Ramos (cell line): ENCODE results near the gene SENP7.
"Not testable (repeated sequence)": the region's sequence is repeated elsewhere in the genome, so short reads cannot be mapped to it uniquely, and the experiment has no call there.

Experiments used
- in situ Hi-C: fragments of 300-500 bp; cut with MboI; formaldehyde crosslinking; loops from one replicate; pipeline ENCODE4 v1.14.3; 2022; ENCODE audit warnings: low sequenced_read_pairs; ENCODE audit not compliant: unreplicated experiment

The SENP7 gene

DNA sequence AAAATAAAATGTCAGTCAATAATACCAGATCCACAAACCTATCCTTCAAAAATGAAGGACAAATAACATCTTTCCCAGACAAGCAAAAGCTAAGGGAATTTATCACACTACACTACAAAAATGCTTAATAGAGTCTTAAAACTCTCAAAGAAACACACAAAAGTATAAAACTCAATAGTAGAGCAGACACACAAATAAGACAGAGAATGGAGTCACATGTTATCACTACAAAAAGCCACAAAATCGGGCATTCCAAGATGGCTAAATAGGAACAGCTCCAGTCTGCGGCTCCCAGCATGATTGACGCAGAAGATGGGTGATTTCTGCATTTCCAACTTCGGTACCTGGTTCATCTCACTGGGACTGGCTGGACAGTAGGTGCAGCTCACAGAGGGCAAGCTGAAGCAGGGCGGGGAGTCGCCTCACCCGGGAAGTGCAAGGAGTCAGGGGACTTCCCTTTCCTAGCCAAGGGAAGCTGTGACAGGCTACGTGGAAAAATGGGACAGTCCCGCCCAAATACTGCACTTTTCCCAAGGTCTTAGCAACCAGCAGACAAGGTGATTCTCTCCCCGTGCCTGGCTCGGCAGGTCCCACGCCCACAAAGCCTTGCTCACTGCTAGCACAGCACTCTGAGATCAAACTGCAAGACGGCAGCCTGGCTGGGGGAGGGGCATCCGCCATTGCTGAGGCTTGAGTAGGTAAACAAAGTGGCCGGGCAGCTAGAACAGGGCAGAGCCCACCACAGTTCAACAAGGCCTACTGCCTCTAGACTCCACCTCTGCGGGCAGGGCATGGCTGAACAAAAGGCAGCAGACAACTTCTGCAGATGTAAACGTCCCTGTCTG is 46.3 kb downstream of the SENP7 start:
- in situ Hi-C loops = no loop called here

GRCh38 chr3:101464235-101464634 is 48.8 kb downstream of the SENP7 start:
- in situ Hi-C loops = no loop called here

GRCh38 chr3:101461451-101461850 is 51.6 kb downstream of the SENP7 start:
- in situ Hi-C loops = no loop called here

GRCh38 chr3:101458387-101458786 is 54.6 kb downstream of the SENP7 start:
- in situ Hi-C loops = no loop called here

- in situ Hi-C loops = no loop called here
Observed at GRCh38 chr3:101454629-101455028, 58.4 kb downstream of the SENP7 start.

DNA sequence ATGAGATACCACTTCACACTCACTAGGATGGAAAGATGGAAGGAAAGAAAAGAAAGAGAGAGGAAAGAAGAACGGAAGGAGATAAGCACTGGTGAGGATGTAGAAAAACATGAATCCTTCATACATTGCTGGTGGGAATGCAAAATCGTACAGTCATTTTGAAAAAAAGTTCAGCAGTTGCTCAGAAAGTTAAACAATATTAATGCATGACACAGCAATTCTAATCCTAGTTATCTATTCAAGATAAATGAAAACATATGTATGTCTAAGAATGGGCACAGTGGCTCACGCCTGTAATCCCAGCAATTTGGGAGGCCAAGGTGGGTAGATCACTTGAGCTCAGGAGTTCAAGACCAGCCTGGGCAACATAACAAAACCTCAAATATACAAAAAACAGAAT is 59.1 kb downstream of the SENP7 start:
- in situ Hi-C loops = no loop called here

- in situ Hi-C loops = not testable (repeated sequence)
Observed at GRCh38 chr3:101438641-101439040, 74.4 kb downstream of the SENP7 start.

DNA sequence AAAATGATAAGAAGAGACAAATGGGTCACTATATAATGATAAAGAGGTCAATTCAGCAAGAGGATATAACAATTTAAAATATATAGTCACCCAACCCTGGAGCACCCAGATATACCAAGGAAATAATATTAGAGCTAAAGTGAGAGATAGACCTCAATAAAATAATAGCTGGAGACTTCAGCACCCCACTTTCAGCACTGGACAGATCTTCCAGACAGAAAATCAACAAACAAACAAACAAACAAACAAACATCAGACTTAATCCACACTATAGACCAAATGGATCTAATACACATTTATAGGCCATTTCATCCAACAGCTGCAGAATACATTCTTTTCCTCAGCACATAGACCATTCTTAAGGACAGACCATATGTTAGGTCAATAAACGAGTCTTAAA is 79.4 kb downstream of the SENP7 start:
- in situ Hi-C loops = no loop called here

GRCh38 chr3:101423984-101424888 is 88.8 kb downstream of the SENP7 start:
- in situ Hi-C loops = no loop called here

- in situ Hi-C loops = no loop called here
Observed at GRCh38 chr3:101418851-101419250, 94.2 kb downstream of the SENP7 start.

- in situ Hi-C loops = no loop called here
Observed at GRCh38 chr3:101414121-101414520, 98.9 kb downstream of the SENP7 start.

DNA sequence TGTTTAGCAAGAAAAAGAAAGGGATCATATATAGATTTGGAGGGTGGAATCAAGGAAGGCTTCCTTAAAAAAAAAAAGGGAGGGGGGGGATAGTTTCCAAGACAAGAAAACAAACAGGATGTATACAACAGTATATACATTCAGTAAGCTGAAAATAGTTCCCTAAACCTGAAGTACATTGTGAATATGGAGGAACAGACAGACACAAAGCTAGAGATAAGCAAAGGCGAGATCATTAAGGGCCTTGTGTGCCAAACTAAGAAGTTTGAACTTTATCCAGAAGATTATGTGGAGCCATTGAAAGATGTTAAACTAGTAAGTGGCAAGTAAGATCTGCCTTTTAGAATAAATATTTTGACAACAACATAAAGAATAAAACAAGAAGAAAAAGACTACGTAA is 99.4 kb downstream of the SENP7 start:
- in situ Hi-C loops = no loop called here

- in situ Hi-C loops = no loop called here
Observed at GRCh38 chr3:101391413-101391950, 121.5 kb downstream of the SENP7 start.

GRCh38 chr3:101388706-101389105 is 124.3 kb downstream of the SENP7 start:
- in situ Hi-C loops = no loop called here

DNA sequence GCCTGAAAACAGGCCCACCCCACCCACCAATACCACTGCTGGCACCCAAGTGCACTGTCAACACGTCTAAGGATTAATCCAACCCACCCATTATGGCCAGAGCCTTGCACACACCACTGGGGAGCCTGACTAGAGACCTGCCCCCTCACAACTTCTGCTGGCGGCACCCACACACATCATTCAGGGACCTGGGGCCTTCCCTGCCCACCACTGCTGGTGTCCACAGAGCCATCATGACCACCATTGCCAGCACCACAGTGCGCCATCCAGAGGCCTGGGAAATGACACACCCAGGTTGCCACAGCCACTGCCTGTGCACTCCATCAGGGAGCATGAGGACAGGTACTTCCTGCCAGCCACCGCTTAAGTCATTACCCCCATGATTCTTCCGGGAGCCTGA is 125.7 kb downstream of the SENP7 start:
- in situ Hi-C loops = no loop called here

DNA sequence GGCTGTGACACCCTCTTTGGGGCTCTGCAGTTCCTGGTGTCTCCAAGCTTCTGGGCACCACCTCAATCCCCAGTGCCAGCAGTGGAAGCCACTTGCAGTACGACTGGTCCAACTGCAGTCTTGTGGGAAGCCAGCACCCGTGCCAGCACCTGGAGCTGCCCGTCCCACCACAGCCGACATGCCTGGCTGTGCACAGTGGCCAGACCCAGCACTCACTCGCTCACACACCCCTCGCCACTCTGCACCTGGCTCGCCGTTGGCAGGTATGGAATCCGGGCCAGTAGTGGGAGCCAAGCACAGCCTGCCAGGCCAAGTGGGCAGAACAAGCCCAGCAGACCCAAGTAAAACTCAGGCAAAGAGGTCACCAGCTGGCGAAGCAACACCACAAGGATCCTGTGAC is 128.6 kb downstream of the SENP7 start:
- in situ Hi-C loops = no loop called here

- in situ Hi-C loops = no loop called here
Observed at GRCh38 chr3:101383656-101384055, 129.4 kb downstream of the SENP7 start.

- in situ Hi-C loops = no loop called here
Observed at GRCh38 chr3:101383156-101383575, 129.8 kb downstream of the SENP7 start.

GRCh38 chr3:101381809-101382208 is 131.2 kb downstream of the SENP7 start:
- in situ Hi-C loops = no loop called here

DNA sequence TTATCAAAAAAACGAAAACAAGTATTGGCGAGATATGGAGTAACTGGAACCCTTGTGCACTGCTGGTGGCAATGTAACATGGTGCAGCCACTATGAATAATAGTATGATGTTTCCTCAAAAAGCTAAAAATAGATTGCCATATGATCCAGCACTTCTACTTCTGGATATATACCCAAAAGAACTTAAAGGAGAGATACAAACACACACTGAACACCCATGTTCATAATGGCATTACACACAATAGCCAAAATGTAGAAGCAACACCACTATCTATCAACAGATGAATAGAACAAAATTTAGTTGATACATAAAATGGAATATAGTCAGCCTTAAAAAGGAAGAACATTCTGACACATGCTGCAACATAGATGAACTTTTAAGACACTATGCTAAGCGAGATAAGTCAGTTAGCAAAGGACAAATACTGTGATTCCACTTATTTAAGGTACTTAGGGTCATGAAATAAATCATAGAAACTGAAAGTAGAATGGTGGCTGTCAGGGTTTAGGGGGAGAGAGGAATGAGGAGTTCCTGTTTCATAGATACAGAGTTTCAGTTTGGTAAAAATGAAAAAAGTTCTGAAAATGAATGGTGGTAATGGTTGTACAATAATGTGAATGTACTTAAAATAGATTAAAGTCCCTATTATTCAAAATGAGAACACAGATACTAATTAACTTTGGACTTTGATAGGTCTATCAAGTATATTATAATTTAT is 133.2 kb downstream of the SENP7 start:
- in situ Hi-C loops = no loop called here
